Measurements from ENCODE around the gene ANK3. TPM values are rescaled to one million over a fixed set of nuclear protein-coding genes. Genes with fewer than 3 reads are reported as not detected.
A peak's percentile ranks its signal among the peaks of the same experiment; 100 is the strongest.

Gene ANK3
- total RNA-seq, 1 experiment from 2014 or later, result 15.3 TPM

- no peaks in the 10 kb centered on the region for H3K27me3 ChIP-seq (ENCODE audit: insufficient read depth, low read length)
- BruUV-seq (replicated peaks), result no TSS peak
- H4K20me1 ChIP-seq (ENCODE audit: insufficient read depth), result no peaks in the 10 kb centered on the region
- no peak overlapping the region for H3K4me2 ChIP-seq (ENCODE audit: low read length)
- ChIA-PET RAD21 (ENCODE audit: low non-redundant PET in 1 of 2, low total read pairs in 2 of 2, uncharacterized antibody in 2 of 2, unreplicated experiment in 2 of 2) (no interaction called here), POLR2A (no interaction called here), CTCF (interaction anchor here (1.5 to 3.3 kb wide), 3 partner anchors 96 to 224 kb away, joined by 3 to 35 read pairs (median 13); no protein-coding TSS in a partner anchor)
- ATAC-seq (no peak), DNase-seq (ENCODE audit: low read depth, low spot score) (no peak)
- no peak overlapping the region for H3K4me3 ChIP-seq (replicated peaks in 1 of 2; ENCODE audit: low read depth in 1 of 2, low read length in 2 of 2)
- H3K9me2 ChIP-seq (ENCODE audit: insufficient read depth), result no peaks in the 10 kb centered on the region
- H3K9ac ChIP-seq (ENCODE audit: low read length), result no peak overlapping the region
- no peak for TF ChIP-seq SIN3A (IDR thresholded peaks at IDR 0.05; ENCODE audit: low read depth)
- no peak for TF ChIP-seq EZH2 (IDR thresholded peaks at IDR 0.05)
- TF ChIP-seq CEBPB (IDR thresholded peaks at IDR 0.05; ENCODE audit: low read depth), result no peak
- no peak for TF ChIP-seq EZH2phosphoT487 (IDR thresholded peaks at IDR 0.05; ENCODE audit: borderline replicate concordance)
- TF ChIP-seq SRF (IDR thresholded peaks at IDR 0.05; ENCODE audit: low read depth), result no peak
- TF ChIP-seq JUND (IDR thresholded peaks at IDR 0.05), result no peak
- no peak for TF ChIP-seq ZFX (IDR thresholded peaks at IDR 0.05)
- no peaks in the 10 kb centered on the region for H3K9me3 ChIP-seq (ENCODE audit: control insufficient read depth in 1 of 2, insufficient read depth in 1 of 2, low read depth in 1 of 2, low read length in 2 of 2)
- H3K79me2 ChIP-seq (ENCODE audit: insufficient read depth, low read length), result no peaks in the 10 kb centered on the region
- H2AFZ ChIP-seq (ENCODE audit: low read depth, low read length, poor library complexity, severe bottlenecking), result no peak overlapping the region
- no peaks in the 10 kb centered on the region for H3K4me1 ChIP-seq (ENCODE audit: control insufficient read depth in 1 of 2, insufficient read depth in 2 of 2, low read length in 2 of 2)
- H3K36me3 ChIP-seq (ENCODE audit: control insufficient read depth in 1 of 2, insufficient read depth in 2 of 2, low read length in 2 of 2), result no peaks in the 10 kb centered on the region
- no peak overlapping the region for H3K27ac ChIP-seq (ENCODE audit: low read depth, low read length)
- intact Hi-C loops (cut with micrococcal nuclease), result loop anchor here (2.0 kb wide), 1 partner anchor 225 kb away; no protein-coding TSS in a partner anchor
These were observed 179.7 kb downstream of the ANK3 start for GRCh38 chr10:60209874-60210570.

- DNase-seq (ENCODE audit: low read depth, low spot score) (peak; percentile 23), ATAC-seq (peak; percentile 60; the same call in 1 of the 2 replicates)
- Histone ChIP-seq H3K9me3 (ENCODE audit: control insufficient read depth in 1 of 2, insufficient read depth in 1 of 2, low read depth in 1 of 2, low read length in 2 of 2) (no peaks in the 10 kb centered on the region), H3K9ac (ENCODE audit: low read length) (no peak overlapping the region), H4K20me1 (ENCODE audit: insufficient read depth) (no peaks in the 10 kb centered on the region), H2AFZ (ENCODE audit: low read depth, low read length, poor library complexity, severe bottlenecking) (no peak overlapping the region), H3K27ac (ENCODE audit: low read depth, low read length) (no peak overlapping the region), H3K4me3 (replicated peaks in 1 of 2; ENCODE audit: low read depth in 1 of 2, low read length in 2 of 2) (no peak overlapping the region), H3K79me2 (ENCODE audit: insufficient read depth, low read length) (no peaks in the 10 kb centered on the region), H3K9me2 (ENCODE audit: insufficient read depth) (no peaks in the 10 kb centered on the region), H3K36me3 (ENCODE audit: control insufficient read depth in 1 of 2, insufficient read depth in 2 of 2, low read length in 2 of 2) (no peaks in the 10 kb centered on the region), H3K4me2 (ENCODE audit: low read length) (no peak overlapping the region), H3K4me1 (ENCODE audit: control insufficient read depth in 1 of 2, insufficient read depth in 2 of 2, low read length in 2 of 2) (no peaks in the 10 kb centered on the region), H3K27me3 (ENCODE audit: insufficient read depth, low read length) (no peaks in the 10 kb centered on the region)
- ChIA-PET POLR2A (no interaction called here), CTCF (interaction anchor here (0.6 to 3.3 kb wide), 6 partner anchors 22 to 225 kb away, joined by 3 to 35 read pairs (median 7); no protein-coding TSS in a partner anchor), RAD21 (ENCODE audit: low non-redundant PET in 1 of 2, low total read pairs in 2 of 2, uncharacterized antibody in 2 of 2, unreplicated experiment in 2 of 2) (interaction anchor here in 1 of 2 experiments (1.0 kb wide), 1 partner anchor 108 kb away, joined by 3 read pairs; no protein-coding TSS in a partner anchor)
- intact Hi-C loops (cut with micrococcal nuclease), result loop anchor here (1.0 to 2.0 kb wide), 4 partner anchors 93 to 582 kb away; no protein-coding TSS in a partner anchor
- no TSS peak for BruUV-seq (replicated peaks)
- no peak for TF ChIP-seq REST (IDR thresholded peaks at IDR 0.05; ENCODE audit: low read depth)
- TF ChIP-seq CBX3 (IDR thresholded peaks at IDR 0.05; ENCODE audit: low read depth), result no peak
- TF ChIP-seq YY1 (IDR thresholded peaks at IDR 0.05; ENCODE audit: extremely low read depth, insufficient replicate concordance, low read depth, low read length), result no peak
- TF ChIP-seq JUND (IDR thresholded peaks at IDR 0.05), result no peak
- TF ChIP-seq MAX (IDR thresholded peaks at IDR 0.05), result no peak
- TF ChIP-seq FOSL1 (IDR thresholded peaks at IDR 0.05; ENCODE audit: low read depth), result no peak
- no peak for TF ChIP-seq ZNF274 (IDR thresholded peaks at IDR 0.05; ENCODE audit: low read depth, low read length)
- TF ChIP-seq POLR2A (IDR thresholded peaks at IDR 0.05; ENCODE audit: borderline replicate concordance, extremely low read depth, insufficient read depth, insufficient read length), result no peak
- TF ChIP-seq RAD21 (IDR thresholded peaks at IDR 0.05; ENCODE audit: low read depth), result peak; percentile 89
- TF ChIP-seq POLR2AphosphoS5 (IDR thresholded peaks at IDR 0.05; ENCODE audit: low read depth, low read length), result no peak
- TF ChIP-seq TCF7L2 (IDR thresholded peaks at IDR 0.05; ENCODE audit: borderline replicate concordance, extremely low read depth, insufficient read depth, insufficient read length), result no peak
- TF ChIP-seq SP1 (IDR thresholded peaks at IDR 0.05; ENCODE audit: low read depth), result no peak
These were observed 180.9 kb downstream of the ANK3 start for GRCh38 chr10:60208676-60209269.
